HG02642 (cell line): ENCODE results near the gene PTGES.

Source experiments
- ATAC-seq: cut with Tn5 transposase; IDR thresholded peaks from one replicate; pipeline ENCODE4 v1.9.1; 2021; ENCODE audit warnings: mild to moderate bottlenecking; ENCODE audit not compliant: unreplicated experiment, poor library complexity

PTGES gene

GRCh38 chr9:129720865-129721545 lies 31.8 kb downstream of the PTGES start:
- ATAC-seq, result no peak

DNA sequence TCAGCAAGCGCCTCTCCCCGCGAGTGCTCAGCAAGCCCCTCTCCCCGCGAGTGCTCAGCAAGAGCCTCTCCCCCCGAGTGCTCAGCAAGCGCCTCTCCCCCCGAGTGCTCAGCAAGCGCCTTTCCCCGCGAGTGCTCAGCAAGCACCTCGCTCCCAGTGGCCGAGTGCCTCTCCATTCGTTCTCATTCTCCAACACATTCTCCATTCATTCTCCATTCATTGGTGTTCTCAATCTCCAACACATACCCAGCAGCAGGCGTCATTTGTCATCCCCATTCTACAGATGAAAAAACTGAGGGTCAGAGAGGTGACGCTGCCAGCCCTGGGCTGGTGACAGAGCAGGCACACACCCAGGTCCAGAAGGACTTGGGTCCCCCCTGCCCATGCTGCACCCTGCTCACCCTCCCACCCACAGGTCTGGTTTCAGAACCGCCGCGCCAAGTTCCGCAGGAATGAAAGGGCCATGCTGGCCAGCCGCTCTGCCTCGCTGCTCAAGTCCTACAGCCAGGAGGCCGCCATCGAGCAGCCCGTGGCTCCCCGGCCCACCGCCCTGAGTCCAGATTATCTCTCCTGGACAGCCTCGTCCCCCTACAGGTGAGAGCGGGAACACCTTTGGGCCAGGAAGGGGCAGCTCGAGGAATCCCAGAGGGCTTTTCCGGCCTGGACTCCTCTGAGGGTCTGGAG lies 32.5 kb downstream of the PTGES start:
- ATAC-seq, result no peak

DNA sequence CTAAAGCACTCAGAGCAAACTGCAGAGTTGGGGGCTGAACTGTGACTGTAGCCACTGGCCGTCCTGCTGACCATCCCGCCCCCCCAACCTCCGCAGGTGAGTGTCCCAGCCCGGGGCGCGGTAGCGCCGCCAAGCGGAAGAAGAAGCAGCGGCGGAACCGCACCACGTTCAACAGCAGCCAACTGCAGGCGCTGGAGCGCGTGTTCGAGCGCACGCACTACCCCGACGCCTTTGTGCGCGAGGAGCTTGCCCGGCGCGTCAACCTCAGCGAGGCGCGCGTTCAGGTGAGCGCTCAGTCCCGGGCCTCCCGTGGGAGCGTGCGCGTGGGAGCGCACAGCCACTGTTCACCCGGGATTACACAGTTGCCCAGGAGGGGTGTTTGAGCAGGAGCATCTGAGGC lies 33.7 kb downstream of the PTGES start:
- no peak for ATAC-seq

DNA sequence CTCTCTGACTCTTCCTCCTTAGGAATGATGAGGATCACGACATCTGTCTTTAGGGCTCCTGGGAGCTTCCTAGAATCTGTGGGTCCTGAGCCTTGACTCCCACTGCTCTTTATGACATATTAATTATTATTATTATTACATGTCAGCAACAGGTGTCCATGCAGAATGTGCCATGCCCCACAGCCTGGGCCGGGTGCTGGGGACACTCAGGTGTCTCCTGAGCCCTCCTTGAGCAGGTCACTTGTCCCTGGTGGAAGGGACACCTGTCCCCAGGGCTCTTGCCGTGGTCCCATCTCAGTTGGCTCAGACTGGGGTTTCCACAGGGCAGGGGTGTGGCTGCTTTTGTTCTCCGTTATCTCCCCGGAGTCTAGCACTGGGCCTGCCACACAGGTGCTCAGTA lies 34.2 kb downstream of the PTGES start:
- no peak for ATAC-seq

- no peak for ATAC-seq
Observed at GRCh38 chr9:129717991-129718390, 34.9 kb downstream of the PTGES start.

DNA sequence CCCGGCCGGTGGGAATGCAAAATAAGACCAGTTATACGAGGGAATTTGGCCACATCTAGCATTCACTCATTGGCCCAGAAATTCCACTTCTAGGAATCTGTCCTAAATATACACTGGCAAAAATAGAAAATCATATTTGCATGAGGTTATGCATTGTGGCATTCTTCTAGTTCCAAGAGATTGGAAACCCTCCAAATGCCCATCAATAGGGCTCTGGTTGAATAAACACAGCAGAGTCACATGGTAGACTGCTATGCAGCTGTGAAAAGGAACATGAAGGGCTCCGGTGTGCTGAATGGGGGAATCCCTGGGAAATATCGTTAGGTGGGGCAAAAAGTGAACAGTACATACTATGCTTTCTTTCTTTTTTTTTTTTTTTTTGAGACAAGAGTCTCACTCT lies 36.8 kb downstream of the PTGES start:
- ATAC-seq, result no peak

GRCh38 chr9:129714511-129715061 lies 38.3 kb downstream of the PTGES start:
- ATAC-seq, result no peak

- no peak for ATAC-seq
Observed at GRCh38 chr9:129713402-129713679, 39.5 kb downstream of the PTGES start.

DNA sequence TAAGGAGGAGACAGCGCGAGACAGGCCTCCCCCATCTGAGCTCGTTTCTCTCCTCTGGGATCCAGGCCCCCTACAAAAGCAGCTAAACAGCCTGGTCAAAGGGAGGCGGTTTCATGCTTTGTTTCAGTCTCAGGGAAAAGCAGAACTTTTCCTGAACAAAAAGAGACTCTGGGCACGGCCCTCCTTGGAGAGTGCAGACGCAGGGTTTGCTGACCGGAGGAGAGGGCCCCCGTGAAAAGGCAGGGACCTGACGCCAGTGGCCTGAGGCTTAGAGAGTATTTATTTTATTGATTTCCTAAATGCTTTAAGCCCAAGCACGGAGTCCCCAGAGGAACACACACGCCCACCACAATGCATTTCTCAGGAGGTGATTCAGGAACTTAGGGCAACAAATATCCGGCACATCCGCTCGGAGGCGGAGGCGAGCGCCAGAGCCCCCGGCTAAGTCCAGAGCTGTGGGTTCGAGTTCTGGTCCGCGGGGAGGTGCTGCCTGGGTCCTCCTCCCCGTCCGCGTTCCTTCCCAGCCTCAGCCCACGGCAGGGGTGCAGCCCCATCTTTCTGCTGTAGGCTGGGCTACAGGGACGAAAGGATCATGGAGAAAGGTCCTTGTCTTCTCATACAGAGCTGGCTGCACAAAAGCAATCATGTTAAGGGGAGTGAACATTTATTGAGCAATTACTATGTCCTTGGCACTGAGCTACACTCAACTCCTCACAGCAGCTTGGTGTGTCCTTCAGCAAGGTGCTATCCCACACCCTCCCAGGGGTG lies 40.0 kb downstream of the PTGES start:
- no peak for ATAC-seq

DNA sequence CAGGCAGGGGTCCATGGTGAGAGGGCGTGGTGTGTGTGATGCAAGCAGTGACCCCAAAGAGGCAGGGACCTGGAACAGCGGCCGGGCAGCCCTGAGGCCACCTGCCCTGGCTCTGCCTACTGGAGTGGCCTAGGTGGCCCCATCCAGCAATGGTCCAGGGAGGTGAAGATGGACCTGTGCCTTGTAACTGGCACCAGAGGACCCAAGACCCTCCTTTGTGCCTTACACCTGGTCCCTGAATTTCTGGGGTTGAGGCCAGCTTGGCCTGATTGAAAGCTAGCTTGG lies 42.7 kb downstream of the PTGES start:
- no peak for ATAC-seq

DNA sequence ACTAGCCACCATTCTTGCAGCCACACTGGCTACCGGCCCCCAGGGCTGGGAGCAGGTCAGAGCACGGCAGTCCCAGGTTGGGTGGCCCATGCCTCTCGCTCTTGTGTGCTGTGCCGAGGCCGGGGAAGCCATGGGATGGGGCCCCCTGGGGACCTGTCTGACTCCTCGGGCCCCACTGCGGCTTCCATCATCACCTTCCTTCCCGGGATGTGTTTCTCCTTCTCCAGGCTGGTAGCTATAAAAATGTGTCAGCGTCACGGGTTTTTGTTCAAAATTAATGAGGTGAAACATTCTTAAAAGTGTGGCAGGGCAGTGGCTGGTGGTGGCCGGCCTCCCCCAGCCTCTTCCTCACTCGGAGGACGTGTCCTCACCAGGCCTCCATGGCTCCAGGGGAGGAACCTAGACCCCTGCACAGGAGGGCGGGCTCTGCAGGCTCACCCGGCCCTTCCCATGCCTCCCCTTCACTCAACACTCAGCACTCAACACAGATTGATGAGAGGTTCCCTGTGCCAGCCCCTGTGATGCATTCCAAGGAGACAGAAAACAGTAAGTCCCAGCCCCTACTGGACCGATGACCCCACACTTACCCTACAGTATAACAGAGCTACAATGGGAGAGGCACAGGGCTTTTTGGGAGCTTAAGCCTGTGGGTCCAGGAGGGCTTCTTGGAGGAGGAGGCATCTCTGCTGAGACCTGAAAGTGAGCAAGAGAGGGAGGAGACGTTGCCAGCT lies 43.2 kb downstream of the PTGES start:
- no peak for ATAC-seq

- ATAC-seq, result no peak
Observed at GRCh38 chr9:129708793-129709192, 44.0 kb downstream of the PTGES start.

DNA sequence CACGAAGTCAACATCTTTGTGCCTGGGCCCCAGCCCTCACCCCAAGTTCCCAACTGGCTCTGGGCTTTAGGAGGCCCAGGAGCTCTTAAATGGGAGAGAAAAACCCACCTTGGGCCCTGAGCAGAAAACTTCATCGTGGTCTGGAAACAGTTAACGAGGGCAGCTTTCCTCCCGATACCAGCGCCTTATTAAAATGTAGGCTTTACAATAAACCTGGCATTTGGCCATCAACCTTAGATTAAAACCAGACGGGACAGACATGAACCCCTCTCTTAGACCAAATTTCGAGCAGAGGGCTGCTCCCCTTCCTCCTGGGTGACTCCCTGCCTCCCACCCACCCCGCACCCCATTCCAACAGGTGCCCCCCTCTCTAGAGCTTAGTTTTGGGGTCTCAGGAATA lies 48.0 kb downstream of the PTGES start:
- no peak for ATAC-seq

DNA sequence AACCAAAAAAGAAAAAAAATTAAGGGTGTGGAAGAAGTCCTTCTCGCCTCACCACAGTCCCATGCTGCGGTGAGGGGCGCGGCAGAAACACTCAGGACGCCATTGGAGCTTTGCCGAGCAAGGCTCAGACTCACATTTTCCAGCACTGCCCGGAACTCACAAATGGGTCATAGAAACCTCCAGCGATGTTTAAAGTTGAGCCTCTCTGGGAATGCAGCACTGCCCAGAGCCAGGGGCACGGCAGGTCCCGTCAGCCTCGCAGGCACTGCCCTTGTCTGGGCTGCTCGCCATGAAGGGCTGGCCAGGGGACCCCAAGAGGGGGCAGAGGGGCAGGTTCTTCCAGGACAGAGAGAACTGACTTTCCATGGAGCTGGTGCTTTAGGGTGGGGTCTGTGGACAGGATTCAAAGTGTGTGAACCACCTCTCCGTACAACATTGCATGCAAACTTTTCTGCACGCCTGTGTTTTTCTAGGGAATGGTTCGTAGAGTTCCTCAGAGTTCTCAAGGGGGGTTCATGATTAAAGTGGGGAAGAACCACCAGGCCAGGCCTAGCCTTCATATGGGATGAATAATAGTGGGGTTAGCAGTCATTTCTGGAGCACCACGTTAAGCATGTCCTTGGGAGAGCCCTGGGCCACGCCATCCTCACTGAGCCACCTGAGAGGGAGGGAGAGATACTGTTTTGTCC lies 49.0 kb downstream of the PTGES start:
- no peak for ATAC-seq

DNA sequence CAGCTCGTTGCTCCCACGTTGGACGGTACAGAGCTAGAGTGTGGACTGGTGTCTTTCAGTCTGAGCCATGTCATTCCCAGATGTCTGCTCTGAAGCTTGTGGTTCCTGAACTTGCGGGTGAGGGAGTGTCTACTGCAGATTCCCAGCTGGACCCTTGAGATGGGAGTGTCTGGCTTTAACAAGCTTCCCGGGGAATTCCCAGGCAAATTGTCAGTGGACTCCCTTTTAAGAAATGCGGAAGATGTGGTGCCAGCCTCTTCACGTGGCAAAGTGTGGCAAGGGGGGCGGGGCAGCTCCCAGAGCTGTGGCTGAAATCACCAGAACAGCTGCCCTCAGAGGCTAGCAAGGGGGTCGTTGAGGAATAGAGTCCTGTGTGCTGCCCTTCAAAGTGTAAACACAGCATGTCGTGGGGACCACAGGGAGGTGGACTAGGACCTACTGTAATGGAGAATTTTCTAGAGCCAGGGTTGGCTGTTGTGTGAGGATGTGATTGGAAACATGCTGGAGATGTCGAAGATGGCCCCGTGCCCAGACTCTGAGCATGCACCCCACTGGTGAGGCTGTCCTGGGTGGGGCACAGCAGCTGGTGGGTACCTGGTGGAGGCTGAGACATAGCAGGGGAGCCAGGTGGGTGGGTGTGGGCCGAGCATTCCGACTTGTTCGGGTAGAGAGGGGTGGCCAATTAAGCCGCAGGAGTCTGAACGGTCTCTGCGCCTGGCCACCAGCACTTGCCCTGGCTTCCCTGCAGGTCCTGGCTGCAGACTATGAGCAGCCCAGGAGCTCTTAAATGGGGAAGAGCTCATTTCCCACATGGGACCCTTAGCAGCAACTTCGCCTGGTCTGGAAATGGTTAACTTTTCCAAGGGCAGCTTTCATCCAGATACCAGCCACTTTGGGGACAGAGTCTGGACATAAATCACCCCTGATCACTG lies 50.0 kb downstream of the PTGES start:
- ATAC-seq, result no peak

DNA sequence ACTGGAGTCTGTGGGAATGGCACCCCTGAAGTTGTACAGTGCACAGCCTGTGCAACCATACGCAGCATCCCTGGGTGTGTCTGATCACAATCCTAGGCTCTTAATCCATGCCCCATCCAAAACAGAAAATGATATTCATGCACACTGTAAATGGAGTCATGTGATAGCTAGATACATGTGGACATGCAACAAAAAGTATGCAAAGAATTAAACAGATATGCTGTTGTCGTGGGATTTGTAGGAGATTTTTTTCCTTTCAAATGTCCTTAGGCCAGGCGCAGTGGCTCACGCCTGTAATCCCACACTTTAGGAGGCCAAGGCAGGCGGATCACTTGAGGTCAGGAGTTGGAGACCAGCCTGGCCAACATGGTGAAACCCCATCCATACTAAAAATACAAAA lies 51.3 kb downstream of the PTGES start:
- no peak for ATAC-seq

- no peak for ATAC-seq
Observed at GRCh38 chr9:129701054-129701453, 51.8 kb downstream of the PTGES start.

- no peak for ATAC-seq
Observed at GRCh38 chr9:129698254-129698757, 54.5 kb downstream of the PTGES start.

- no peak for ATAC-seq
Observed at GRCh38 chr9:129697656-129698253, 55.1 kb downstream of the PTGES start.
